NCI-H2227 (cell line): ENCODE results near the gene MAEA.

Experiments
- DNase-seq: peaks from one replicate; lab custom pipeline; 2025; ENCODE audit not compliant: unreplicated experiment; lab: John Stamatoyannopoulos, UW

The MAEA gene

GRCh38 chr4:1376841-1377605 is 87.3 kb downstream of the MAEA start:
- DNase-seq, result no peak

GRCh38 chr4:1377606-1378261 is 88.0 kb downstream of the MAEA start:
- DNase-seq, result no peak

GRCh38 chr4:1378559-1379231 is 89.0 kb downstream of the MAEA start:
- no peak for DNase-seq

- no peak for DNase-seq
These were observed 89.7 kb downstream of the MAEA start for GRCh38 chr4:1379351-1379781.

- DNase-seq, result no peak
These were observed 90.2 kb downstream of the MAEA start for GRCh38 chr4:1379801-1380331.

- DNase-seq, result no peak
These were observed 90.9 kb downstream of the MAEA start for GRCh38 chr4:1380368-1381151.

- DNase-seq, result no peak
These were observed 91.5 kb downstream of the MAEA start for GRCh38 chr4:1381181-1381621.

- DNase-seq, result peak; percentile 59
These were observed 92.4 kb downstream of the MAEA start for GRCh38 chr4:1381944-1382541.

GRCh38 chr4:1382776-1383727 is 93.4 kb downstream of the MAEA start:
- DNase-seq, result no peak

GRCh38 chr4:1383728-1384591 is 94.3 kb downstream of the MAEA start:
- DNase-seq, result no peak

- no peak for DNase-seq
These were observed 95.1 kb downstream of the MAEA start for GRCh38 chr4:1384675-1385372.

- DNase-seq, result no peak
These were observed 96.0 kb downstream of the MAEA start for GRCh38 chr4:1385373-1386340.
